Measurements from ENCODE around the gene ZNF423. TPM values are rescaled to one million over a fixed set of nuclear protein-coding genes. Genes with fewer than 3 reads are reported as not detected.

ZNF423 gene
- total and polyA plus RNA-seq, 9 of the 15 experiments (the other 6 are each of a cell fraction or from before 2014, with no cell fraction given) = not detected

GRCh38 chr16:49583911-49584310 is 272.0 kb downstream of the ZNF423 start (continued):
- TF ChIP-seq POLR3A (IDR thresholded peaks at IDR 0.05; ENCODE audit: borderline replicate concordance, extremely low read depth, insufficient read depth, insufficient read length) (no peak), CTBP1 (IDR thresholded peaks at IDR 0.05; ENCODE audit: borderline replicate concordance) (no peak), HOMEZ (CRISPR knock-in tag; IDR thresholded peaks at IDR 0.05) (no peak), RBM25 (IDR thresholded peaks at IDR 0.05; ENCODE audit: low read depth, low read length, severe bottlenecking) (no peak)

- 1% methylated on average over 13 of the region's 13 CpGs for WGBS (ENCODE audit: insufficient coverage, low coverage, missing lambda C conversion rate)
- no peak overlapping the region for H2AFZ ChIP-seq (ENCODE audit: low read depth, low read length)
- no peaks in the 10 kb centered on the region for H3K9me3 ChIP-seq (replicated peaks; ENCODE audit: control insufficient read depth, insufficient read depth, low read depth, low read length)
- DNase-seq (ENCODE audit: extremely low read depth in 1 of 4, low spot score in 3 of 4) (no peak), FAIRE-seq (no peak), ATAC-seq (no peak)
- intact Hi-C loops (cut with micrococcal nuclease) = no loop called here
- H3K79me2 ChIP-seq (ENCODE audit: control insufficient read depth, insufficient read depth, low read length) = no peaks in the 10 kb centered on the region
- no peak overlapping the region for H3K9ac ChIP-seq (ENCODE audit: insufficient read depth in 1 of 2, low read depth in 2 of 2, low read length in 2 of 2)
- H3K4me2 ChIP-seq (ENCODE audit: insufficient read depth, low read length) = no peak overlapping the region
- POLR2A ChIA-PET = interaction anchor here (0.6 to 0.8 kb wide), 3 partner anchors 13 to 19 kb away, joined by 3 read pairs; no protein-coding TSS in a partner anchor
- TF ChIP-seq SPI1 (IDR thresholded peaks at IDR 0.05; ENCODE audit: borderline replicate concordance, low read depth, low read length) = no peak
- peak; percentile 79 for TF ChIP-seq CBX8 (IDR thresholded peaks at IDR 0.05; ENCODE audit: borderline replicate concordance, extremely low read depth, low read depth, low read length, poor library complexity, severe bottlenecking)
- no TSS peak for BruUV-seq (replicated peaks)
- peaks cover 10 to 44% of the 10 kb centered on the region in 2 experiments; a peak in 4 of 5 replicates for H3K27me3 ChIP-seq (ENCODE audit: control insufficient read depth in 2 of 2, insufficient read depth in 2 of 2, low read length in 2 of 2)
- in situ Hi-C loops (cut with MboI) = no loop called here
- CTCF ChIA-PET (ENCODE audit: low intra/inter-chr PET ratio) = no interaction called here
- no peak overlapping the region for H3K27ac ChIP-seq (ENCODE audit: extremely low read depth, low read depth, low read length)
- no peak overlapping the region for H3K4me3 ChIP-seq
- H3K9me1 ChIP-seq (ENCODE audit: control insufficient read depth, insufficient read depth, low read length) = no peaks in the 10 kb centered on the region
- H3K36me3 ChIP-seq (ENCODE audit: control insufficient read depth, insufficient read depth, low read length) = no peaks in the 10 kb centered on the region
- H3K4me1 ChIP-seq (replicated peaks in 1 of 2; ENCODE audit: control insufficient read depth in 2 of 2, insufficient read depth in 2 of 2, low read length in 2 of 2) = no peaks in the 10 kb centered on the region
- no peaks in the 10 kb centered on the region for H4K20me1 ChIP-seq (replicated peaks; ENCODE audit: control insufficient read depth, insufficient read depth, low read length)
Observed at GRCh38 chr16:49581630-49582298, 274.1 kb downstream of the ZNF423 start.
